HPDE6-E6E7 (cell line): ENCODE measurements around the gene TNKS2.
A peak's percentile ranks its signal among the peaks of the same experiment; 100 is the strongest.
"Not testable (repeated sequence)": the region's sequence is repeated elsewhere in the genome, so short reads cannot be mapped to it uniquely, and the experiment has no call there.

Source experiments
- DNase-seq: peaks from one replicate; pipeline ENCODE4 v3.0.0; 2011; ENCODE audit warnings: missing footprints; ENCODE audit errors: extremely low spot score

The TNKS2 gene

GRCh38 chr10:91865562-91866081 is 67.4 kb downstream of the TNKS2 start:
- DNase-seq, result no peak

GRCh38 chr10:91875156-91875555 is 76.9 kb downstream of the TNKS2 start:
- DNase-seq, result no peak

GRCh38 chr10:91875779-91876178 is 77.6 kb downstream of the TNKS2 start:
- no peak for DNase-seq

GRCh38 chr10:91879515-91880170 is 81.4 kb downstream of the TNKS2 start:
- DNase-seq, result no peak

- DNase-seq, result peak; percentile 69
These were observed 82.1 kb downstream of the TNKS2 start for GRCh38 chr10:91880310-91880709.

GRCh38 chr10:91883549-91884444 is 85.6 kb downstream of the TNKS2 start:
- no peak for DNase-seq

- DNase-seq, result no peak
These were observed 86.3 kb downstream of the TNKS2 start for GRCh38 chr10:91884536-91884935.

GRCh38 chr10:91885362-91886079 is 87.3 kb downstream of the TNKS2 start:
- no peak for DNase-seq

GRCh38 chr10:91886954-91887271 is 88.7 kb downstream of the TNKS2 start:
- DNase-seq, result no peak

GRCh38 chr10:91887272-91888076 is 89.2 kb downstream of the TNKS2 start:
- no peak for DNase-seq

- no peak for DNase-seq
These were observed 93.1 kb downstream of the TNKS2 start for GRCh38 chr10:91891125-91892001.

- no peak for DNase-seq
These were observed 94.8 kb downstream of the TNKS2 start for GRCh38 chr10:91893051-91893450.

GRCh38 chr10:91894261-91894685 is 96.0 kb downstream of the TNKS2 start:
- DNase-seq, result not testable (repeated sequence)

GRCh38 chr10:91896212-91896756 is 98.1 kb downstream of the TNKS2 start:
- no peak for DNase-seq

GRCh38 chr10:91897421-91897820 is 99.2 kb downstream of the TNKS2 start:
- no peak for DNase-seq

GRCh38 chr10:91901784-91902677 is 103.8 kb downstream of the TNKS2 start:
- DNase-seq, result peak; percentile 58

GRCh38 chr10:91907033-91907594 is 108.9 kb downstream of the TNKS2 start:
- DNase-seq, result no peak

GRCh38 chr10:91907914-91908336 is 109.7 kb downstream of the TNKS2 start:
- DNase-seq, result peak; percentile 17
